HG03460 (cell line): ENCODE data around the gene MYL6.

Source experiments
- ATAC-seq: cut with Tn5 transposase; IDR thresholded peaks from one replicate; pipeline ENCODE4 v1.9.1; 2021; ENCODE audit not compliant: unreplicated experiment

MYL6 gene

DNA sequence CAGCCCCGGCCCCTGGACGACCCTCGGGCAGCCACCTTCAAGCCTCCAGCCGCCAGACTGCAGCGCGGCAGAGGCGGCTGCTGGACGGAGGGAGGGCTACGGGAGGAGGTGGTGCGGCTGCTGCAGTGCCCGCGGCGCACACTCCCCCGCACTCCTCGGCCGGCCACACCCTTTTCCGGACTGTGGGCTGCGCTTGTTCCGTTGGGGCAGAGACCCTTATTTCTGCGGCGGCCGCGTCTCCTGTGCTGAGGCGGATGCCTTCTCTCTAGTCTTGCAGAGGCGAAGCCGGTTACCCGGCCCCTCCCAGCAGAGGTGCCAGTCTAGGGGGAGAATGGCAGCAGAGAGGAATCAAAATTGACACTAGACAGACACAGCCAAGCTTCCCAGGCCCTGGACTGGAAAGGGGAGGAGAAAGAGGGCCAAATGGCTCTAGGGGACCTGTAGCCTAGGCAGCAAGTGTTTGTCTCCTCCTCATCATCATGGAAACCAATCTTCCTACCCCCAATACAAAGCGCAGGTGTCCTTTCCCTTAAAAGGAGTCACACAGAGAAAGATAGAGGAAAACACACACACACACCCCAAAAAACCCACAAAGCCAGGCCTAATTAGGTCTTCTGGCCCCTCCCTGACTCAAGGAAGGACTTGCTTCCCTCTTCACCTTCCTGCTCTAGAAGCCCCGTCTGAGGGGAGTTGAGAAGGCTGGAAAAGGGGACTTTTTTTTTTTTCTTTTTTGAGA, 28.8 kb upstream of the MYL6 start:
- peak; percentile 35 for ATAC-seq

DNA sequence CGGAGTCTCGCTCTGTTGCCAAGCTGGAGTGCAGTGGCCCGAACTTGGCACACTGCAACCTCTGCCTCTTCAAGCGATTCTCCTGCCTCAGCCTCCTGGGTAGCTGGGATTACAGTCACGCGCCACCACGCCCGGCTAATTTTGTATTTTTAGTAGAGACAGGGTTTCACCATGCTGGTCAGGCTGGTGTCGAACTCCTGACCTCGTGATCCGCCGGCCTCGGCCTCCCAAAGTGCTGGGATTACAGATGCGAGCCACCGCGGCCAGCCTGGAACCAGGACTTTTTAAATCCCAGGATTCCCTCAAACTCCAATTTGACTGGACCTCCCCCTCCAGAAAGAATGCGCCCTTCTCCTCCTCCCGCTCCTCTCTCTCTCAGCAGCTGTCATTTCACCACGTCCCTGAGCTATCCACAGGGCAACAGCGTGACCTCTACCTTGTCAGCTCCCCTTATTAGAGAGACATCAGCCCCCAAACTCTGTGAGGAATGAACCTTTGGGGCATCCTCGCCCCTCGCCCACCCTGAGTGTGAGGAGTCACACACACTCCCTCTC, 28.1 kb upstream of the MYL6 start:
- no peak for ATAC-seq

DNA sequence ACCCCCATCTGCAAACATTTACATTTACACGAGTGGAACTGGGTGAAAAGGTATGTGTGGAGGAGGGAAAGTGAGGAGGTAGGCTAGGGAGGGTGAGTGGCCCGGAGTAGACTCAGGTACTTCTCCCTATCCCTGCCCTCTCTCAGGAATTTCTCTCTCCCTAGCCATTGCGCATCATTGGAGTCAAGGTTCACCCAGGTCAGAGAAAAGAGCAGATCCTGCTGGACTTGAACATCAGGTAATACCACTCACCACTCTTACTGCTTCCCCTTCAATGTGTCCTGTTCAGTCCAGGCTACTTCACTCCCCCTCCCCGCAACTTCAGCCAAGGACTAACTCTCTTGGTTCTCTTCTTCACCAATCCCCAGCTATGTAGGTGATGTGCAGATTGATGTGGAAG, 27.3 kb upstream of the MYL6 start:
- ATAC-seq, result no peak

DNA sequence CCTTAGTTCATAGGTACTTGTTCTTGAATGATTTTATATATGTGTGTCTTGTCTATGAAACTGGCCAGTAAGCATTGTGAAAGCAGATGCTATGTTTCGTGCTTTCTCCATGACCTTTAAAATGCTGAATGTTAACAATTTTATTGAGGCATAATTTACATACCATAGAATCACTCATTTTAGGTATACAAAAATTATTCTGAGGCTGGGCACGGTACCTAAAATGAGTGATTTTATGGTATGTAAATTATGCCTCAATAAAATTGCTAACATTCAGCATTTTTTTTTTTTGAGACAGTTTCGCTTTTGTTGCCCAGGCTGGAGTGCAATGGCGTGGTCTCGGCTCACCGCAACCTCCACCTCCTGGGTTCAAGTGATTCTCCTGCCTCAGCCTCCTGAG, 23.3 kb upstream of the MYL6 start:
- ATAC-seq, result no peak

DNA sequence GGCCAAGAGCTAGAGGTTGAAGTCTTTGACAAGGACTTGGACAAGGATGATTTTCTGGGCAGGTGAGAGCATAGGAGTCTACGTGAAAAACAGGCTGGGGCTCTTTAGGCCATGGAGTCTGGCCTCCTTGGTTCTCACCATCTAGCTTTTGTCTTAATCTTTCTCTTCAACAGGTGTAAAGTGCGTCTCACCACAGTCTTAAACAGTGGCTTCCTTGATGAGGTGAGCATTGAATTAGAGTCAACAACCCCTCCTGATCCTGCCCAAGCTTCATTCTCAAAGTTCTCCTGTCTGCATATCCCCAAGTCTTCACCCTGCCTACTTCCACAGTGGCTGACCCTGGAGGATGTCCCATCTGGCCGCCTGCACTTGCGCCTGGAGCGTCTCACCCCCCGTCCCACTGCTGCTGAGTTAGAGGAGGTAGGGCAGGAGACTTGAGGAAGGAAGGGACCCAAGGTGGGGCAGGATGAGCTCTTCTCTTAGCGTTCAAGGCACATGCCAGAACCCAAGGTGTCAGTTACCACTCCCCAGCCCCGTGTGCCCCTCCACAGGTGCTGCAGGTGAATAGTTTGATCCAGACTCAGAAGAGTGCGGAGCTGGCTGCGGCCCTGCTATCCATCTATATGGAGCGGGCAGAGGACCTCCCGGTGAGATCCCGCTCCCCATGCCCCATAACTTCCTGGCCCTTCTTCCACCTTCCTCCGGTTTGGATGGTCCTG, 20.1 kb upstream of the MYL6 start:
- no peak for ATAC-seq

DNA sequence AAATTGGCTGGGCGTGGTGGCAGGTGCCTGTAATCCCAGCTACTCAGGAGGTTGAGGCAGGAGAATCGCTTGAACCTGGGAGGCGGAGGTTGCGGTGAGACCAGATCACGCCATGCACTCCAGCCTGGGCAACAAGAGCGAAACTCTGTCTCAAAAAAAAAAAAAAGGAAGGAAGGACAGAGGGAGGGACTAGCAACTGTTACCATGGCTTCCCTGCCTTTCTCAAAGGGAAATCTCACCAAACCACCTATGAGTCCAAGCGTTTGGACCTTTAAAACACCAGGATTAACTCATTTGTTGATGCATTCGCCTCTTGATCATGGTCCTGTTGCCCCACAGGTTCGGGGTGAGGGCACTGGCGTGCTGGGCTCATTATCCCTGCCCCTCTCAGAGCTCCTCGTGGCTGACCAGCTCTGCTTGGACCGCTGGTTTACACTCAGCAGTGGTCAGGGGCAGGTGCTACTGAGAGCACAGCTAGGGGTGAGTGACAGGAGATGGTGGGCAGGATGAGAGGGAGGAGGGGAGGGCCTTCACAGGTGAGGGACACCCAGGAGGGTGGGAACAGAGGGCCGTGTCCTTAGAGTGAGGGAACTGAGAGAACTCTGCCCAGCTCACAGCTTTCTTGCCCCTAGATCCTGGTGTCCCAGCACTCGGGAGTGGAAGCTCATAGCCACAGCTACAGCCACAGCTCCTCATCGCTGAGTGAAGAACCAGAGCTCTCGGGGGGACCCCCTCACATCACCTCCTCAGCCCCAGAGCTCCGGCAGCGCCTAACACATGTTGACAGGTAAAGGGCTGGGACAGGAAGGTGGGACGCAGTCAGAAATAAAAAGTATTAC, 16.0 kb upstream of the MYL6 start:
- no peak for ATAC-seq

DNA sequence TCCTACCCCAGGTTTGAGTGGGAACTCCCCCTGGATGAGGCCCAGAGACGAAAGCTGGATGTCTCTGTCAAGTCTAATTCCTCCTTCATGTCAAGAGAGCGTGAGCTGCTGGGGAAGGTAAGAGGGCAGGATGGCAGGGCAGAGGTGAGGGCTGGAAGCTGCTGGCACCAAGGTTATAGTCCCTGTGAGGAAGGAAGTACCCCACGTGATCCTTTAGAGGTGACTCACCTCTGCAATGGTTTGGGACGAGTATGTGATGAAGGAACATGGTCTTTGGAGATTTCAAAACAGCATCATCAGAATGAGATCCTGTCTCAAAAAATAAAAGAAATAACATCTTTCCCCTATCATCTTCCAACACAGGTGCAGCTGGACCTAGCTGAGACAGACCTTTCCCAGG, 14.9 kb upstream of the MYL6 start:
- no peak for ATAC-seq

DNA sequence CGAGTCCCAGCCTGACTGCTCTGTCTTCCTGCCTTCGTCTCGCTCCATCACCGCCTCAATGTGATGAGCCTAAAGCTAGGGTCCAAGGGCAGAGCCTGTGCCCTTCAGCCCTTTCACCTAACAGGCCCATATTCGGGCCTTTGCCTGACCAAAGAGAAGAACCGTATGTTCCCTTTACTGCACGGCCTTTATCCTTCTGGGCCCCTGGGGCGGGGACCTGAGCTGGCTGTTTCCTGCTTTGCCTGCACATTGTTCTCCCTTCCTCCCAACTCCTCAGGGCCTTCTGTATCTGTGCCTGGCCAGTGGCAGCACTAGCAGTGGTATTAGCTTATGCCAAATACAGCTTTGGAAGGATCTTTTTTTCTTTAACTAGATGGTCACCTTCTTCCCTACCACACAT, 14.3 kb upstream of the MYL6 start:
- no peak for ATAC-seq

DNA sequence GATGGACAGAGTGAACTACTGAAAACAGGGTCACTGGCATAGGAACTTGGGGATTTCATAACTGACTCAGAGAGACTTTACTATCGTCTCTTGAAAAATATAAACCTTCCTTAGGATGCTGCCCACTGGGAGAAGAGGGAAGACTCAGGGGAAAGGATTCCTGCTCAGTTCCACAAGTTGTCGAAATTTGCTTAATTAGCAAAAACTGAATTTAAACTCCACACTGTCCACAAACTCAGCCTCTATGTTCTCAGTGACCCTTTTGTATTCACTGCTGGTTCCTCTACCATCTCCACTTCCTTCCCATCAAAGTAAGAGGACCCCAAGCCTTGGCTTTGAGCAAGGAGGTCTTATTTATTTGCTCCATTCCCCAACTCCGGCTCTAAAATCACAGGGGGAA, 12.9 kb upstream of the MYL6 start:
- ATAC-seq, result no peak

DNA sequence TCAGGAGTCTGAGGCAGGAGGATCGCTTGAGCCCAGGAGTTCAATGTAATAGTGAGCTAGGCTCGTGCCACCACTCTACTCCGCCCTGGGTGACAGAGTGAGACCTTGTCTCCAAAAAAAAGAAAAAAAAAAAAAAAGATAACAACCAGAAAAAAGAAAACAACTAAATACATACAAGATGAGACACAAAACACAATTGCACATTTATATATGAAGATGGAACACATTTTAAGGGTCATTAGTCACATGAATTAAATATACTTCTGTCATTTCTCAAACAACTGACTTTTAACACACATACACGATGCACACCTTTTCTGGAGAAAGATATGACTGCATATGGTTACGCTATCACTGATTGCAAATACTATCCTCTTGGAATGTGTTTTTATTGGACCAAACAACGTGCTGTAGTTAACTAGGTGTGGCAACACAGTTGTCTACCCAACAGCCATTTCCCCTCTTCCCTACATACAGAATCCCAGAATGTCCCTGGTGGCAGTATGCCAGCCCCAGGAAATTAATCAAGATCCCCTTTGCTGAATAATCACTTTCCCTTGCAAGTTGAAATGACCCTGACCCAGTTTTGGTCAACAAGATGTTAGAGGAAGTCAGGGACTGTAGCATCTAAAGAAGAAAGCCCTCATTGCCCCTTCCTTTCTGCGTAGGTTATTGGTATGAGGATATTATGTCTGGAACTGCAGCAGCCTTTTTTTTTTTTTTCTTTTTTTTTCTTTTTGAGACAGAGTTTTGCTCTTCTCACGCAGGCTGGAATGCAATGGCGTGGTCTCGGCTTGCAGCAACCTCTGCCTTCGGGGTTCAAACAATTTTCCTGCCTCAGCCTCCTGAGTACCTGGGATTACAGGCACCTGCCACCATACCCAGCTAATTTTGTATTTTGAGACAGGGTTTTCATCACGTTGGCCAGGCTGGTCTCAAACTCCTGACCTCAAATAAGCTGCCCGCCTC, 11.4 kb upstream of the MYL6 start:
- no peak for ATAC-seq

DNA sequence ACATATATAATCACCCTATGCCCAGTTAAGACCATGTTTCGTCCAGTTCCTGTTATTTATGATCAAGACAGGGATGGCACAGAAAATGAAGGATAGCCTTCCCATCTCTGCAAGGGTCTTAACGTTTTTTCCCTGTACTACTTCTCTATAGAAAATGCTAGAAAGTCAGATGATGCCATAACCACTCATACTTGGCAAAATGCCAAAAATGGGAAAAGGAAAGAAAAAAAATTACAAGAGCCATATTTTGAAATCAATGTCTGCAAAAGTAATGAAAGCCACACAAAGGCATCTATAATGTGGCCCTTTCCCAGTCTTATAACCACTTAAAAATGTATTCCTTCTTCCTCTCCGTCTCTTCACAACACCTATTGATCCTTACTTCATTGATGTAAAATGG, 7.6 kb upstream of the MYL6 start:
- no peak for ATAC-seq

DNA sequence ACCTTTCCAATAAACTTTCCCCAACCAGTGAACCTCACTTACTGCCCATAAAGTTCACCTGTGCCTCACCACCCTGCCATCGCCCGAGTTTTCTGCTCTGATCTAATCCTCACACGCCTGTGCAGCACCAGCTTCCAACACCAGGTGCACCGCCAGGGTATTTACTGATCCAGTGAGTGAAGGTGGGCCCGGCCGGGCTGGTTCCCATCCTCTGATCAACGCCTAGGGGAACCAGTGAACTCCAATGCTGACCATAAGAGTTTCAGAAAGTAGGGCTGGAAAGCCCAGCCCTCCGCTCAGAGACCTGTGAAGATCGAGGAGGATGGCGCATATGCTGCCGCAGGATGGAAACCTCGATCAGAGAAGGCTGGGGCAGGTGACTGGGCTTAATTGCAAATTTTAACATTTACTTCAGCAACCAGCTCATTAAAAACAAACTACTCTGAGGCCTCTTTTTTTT, 6.5 kb upstream of the MYL6 start:
- ATAC-seq, result peak; percentile 41

DNA sequence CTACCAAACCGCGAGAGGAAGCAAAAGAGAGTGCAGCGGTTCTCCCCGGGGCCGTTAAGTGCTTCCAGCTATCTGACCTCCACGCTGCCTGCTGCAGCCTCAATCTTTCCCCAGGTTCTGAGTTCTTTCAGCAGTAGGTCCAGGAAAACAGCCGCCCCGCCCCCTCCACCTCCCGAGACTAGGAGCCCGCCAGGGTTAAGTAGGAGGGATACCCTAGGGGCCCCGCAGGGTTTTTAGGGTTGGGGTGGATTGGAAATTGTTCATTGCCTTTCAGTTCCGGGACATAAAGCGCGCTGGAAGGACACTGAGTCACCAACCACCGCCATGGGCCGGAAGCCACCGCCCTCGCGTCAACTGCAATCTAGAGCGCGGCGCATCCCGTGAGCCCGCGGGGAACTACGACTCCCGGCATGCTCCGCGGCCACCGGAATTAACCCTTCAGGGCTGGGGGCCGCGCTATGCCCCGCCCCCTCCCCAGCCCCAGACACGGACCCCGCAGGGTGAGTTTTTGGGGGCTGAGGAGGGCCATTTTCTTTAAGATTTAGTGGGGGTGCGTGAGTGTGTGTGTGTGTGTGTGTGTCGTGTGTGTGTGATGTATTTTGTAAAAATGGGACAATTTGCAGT, 5.9 kb upstream of the MYL6 start, which contains the start of gene MYL6B:
Gene MYL6B, plus strand, starts transcription at position 456 of the 624 bp plus-strand sequence. CDS start 1,332 bp downstream, outside the sequence.
- ATAC-seq, result peak; percentile 84

DNA sequence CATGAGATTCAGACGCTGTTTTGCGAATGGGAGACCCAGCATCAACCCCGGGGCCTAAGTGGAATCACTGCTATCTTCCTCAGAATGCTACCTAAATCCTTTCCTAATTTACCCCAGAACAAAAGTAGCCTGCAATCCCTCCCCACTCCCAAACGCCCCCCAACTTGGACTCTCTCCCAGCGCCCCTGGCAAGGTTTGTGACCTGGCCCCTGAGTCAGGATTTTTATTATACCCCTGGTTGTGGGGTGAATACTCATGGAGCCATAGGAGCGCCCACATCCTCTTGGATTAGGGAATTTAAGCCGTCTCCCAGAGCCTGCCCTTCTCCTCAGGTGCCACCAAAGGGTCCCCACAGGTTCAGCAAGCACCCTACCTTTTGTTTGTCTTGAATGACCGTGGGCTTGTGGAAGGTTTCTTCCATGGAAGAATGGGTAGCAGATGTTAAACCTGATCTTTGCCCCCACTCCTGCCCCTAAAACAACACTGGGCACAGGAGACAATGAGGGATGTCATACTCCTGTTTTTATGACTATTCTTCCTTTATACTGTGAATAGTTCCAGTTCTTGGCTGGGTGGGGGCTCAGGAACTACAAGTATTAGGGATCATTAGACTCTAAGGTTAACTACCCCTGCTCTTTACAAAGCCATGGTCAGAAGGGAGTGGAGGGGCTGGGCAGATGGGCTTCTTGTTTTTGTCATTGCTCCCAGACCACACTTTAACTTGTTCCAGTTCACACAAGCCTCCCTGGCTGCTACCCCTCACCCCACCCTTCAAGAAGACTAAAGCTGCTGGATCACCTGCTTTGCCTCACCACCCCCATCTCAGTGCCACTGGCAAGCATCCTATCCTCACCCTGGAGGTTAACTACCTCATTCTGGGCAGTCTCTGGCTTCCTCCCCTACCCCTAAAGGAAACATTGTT, 5.1 kb upstream of the MYL6 start:
- ATAC-seq, result no peak

DNA sequence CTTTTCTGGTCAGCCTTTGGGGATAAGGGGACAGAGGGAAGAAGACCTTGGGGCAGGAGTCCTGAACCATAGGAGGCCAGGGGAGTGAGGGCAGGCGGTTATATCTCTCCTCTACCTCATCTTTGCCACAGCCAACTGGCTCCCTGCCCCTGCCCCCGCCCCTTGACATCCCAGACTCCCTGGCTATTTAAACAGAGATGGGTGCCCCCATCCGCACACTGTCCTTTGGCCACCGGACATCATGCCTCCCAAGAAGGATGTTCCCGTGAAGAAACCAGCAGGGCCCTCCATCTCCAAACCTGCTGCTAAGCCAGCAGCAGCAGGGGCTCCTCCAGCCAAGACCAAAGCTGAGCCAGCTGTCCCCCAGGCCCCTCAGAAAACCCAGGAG, 4.5 kb upstream of the MYL6 start:
- no peak for ATAC-seq

DNA sequence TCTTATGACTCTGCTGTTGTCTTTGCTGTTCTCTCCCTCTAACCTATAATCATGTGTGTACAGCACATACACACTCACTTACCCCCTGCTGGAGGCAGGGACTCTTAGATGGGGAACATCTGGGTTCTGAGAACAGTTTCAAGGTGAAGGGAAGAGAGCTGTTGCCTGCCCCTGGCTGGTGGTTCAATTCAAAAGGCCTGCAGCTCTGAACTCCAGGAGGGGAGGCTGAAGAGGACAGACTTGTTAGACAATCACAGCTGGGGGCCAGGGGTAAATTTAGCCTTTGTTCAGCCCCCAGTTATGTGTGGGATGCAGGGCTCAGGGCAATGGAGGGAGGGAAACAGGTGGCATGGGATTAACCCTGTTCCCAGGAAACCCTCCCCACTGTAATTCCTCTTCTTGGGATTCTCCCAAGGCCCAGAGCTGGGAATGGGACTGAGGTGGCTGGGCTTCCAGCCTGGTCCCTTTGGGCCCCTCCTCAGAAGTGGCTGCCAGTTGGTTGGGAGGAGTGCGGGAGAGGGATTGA, 3.9 kb upstream of the MYL6 start:
- ATAC-seq, result no peak

DNA sequence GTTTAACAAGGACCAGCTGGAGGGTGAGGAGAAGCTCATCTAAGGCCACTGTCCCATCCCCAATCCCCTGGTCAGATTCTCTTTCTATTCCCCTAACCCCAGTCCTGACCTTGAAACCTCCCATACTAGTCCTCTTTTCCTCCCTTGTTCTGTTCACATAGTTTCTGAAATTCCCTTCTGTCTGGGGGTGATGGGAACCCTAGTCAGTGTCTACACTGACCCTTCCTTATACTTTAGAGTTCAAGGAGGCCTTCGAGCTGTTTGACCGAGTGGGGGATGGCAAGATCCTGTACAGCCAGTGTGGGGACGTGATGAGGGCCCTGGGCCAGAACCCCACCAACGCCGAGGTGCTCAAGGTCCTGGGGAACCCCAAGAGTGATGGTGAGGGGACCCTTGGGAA, 3.3 kb upstream of the MYL6 start:
- ATAC-seq, result no peak

DNA sequence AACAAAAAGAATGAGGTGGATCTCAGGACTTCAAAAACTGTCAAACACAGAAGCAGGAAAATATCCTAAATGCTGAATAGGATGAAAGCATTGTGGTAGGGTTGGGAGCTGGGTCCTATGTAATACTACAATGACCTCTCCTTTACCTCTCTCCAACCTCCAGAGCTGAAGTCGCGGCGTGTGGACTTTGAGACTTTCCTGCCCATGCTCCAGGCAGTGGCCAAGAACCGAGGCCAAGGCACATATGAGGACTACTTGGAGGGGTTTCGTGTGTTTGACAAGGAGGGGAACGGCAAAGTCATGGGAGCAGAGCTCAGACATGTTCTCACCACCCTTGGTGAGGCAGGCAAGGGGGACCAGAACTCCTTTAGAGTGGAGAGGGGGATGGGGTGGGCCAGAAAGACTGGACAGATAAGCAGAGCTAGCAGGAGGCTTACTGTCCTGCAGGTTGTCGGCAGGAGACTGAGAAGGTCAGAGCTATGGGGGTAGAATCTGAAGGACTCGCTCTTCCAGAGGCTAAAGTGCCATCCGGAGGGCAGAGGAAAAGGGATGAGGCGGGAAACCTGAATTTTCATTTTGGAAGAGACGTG, 2.8 kb upstream of the MYL6 start:
- no peak for ATAC-seq
